GM12878 (cell line): ENCODE data around the gene ZNF48. TPM values are rescaled to one million over a fixed set of nuclear protein-coding genes. Genes with fewer than 3 reads are reported as not detected.
A peak's percentile ranks its signal among the peaks of the same experiment; 100 is the strongest.

Experiments used
- ATAC-seq: fragments of 200-7000 bp; cut with Tn5 transposase; 3 replicates; pipeline ENCODE4 v1.9.1; 2020; ENCODE audit warnings: mild to moderate bottlenecking, moderate library complexity
- BruUV-seq: library from RNA; stranded (reverse); fragments of 400-500 nt; replicated peaks from 2 replicates; lab custom pipeline; 2021; lab: Mats Ljungman, UMichigan
- CTCF ChIA-PET: fragments of 300-600 bp; sonication (Branson Sonifier 250); formaldehyde crosslinking; extraction: SDS; loops from one replicate; lab custom pipeline; 2021; ENCODE audit warnings: inconsistent platforms; lab: Yijun Ruan, JAX
- POLR2A ChIA-PET: fragments of 350-600 bp; formaldehyde crosslinking; extraction: SDS; loops from one replicate; lab custom pipeline; 2021; ENCODE audit warnings: inconsistent platforms; lab: Charles Lee
- RAD21 ChIA-PET: fragments of 300-600 bp; sonication (Branson Sonifier 250); formaldehyde crosslinking; loops from one replicate; lab custom pipeline; 2023; ENCODE audit warnings: antibody characterized with exemption; ENCODE audit not compliant: unreplicated experiment; lab: Charles Lee
- SMC1A ChIA-PET: fragments of 300-600 bp; sonication (Branson Sonifier 250); formaldehyde crosslinking; loops from one replicate; lab custom pipeline; 2023; ENCODE audit not compliant: unreplicated experiment, uncharacterized antibody; lab: Charles Lee
- DNase-seq: peaks from one replicate; pipeline ENCODE4 v3.0.0-alpha.2; 2011; ENCODE audit warnings: low read depth, low spot score
- FAIRE-seq: peaks from 3 replicates; lab custom pipeline; 2011; peaks lifted over from hg19 to GRCh38; lab: Jason Lieb, UNC
- H2AFZ ChIP-seq: 2 replicates; pipeline ENCODE4 v1.6.0; 2011; ENCODE audit warnings: low read depth, low read length, control low read depth; ENCODE audit not compliant: control insufficient read depth
- H3K27ac ChIP-seq: 2 replicates; pipeline ENCODE4 v1.5.1; 2011; ENCODE audit warnings: control low read depth; ENCODE audit not compliant: control insufficient read depth, insufficient read depth
- H3K27me3 ChIP-seq, 2 experiments: replicated peaks in 1 of 2; 2 replicates each; pipeline versions ENCODE4 v1.6.0 to v1.6.1; 2011; ENCODE audit warnings: low read length in 1 of 2; ENCODE audit not compliant: control insufficient read depth in 2 of 2, insufficient read depth in 2 of 2
- H3K36me3 ChIP-seq, 2 experiments: 2 replicates each; pipeline ENCODE4 v1.5.1; 2011; ENCODE audit warnings: low read length in 1 of 2; ENCODE audit not compliant: control insufficient read depth in 2 of 2, insufficient read depth in 2 of 2
- H3K4me1 ChIP-seq: 2 replicates; pipeline ENCODE4 v1.6.1; 2011; ENCODE audit warnings: mild to moderate bottlenecking, low read length, moderate library complexity, mixed read lengths; ENCODE audit not compliant: control insufficient read depth, insufficient read depth
- H3K4me2 ChIP-seq: 2 replicates; pipeline ENCODE4 v1.6.0; 2011; ENCODE audit warnings: control low read depth; ENCODE audit not compliant: control insufficient read depth, insufficient read depth
- H3K4me3 ChIP-seq: fragments of 200-600 bp; sonication (generic); 2 replicates; pipeline ENCODE4 v1.5.1; 2016
- H3K79me2 ChIP-seq: 2 replicates; pipeline ENCODE4 v1.6.0; 2011; ENCODE audit warnings: low read length; ENCODE audit not compliant: control insufficient read depth, insufficient read depth
- H3K9ac ChIP-seq: 2 replicates; pipeline ENCODE4 v1.8.0; 2011; ENCODE audit warnings: low read length, control low read depth, mixed read lengths; ENCODE audit not compliant: control insufficient read depth, insufficient read depth
- H3K9me3 ChIP-seq: replicated peaks from 3 replicates; pipeline ENCODE4 v1.5.1; 2011; ENCODE audit warnings: mild to moderate bottlenecking, low read length; ENCODE audit not compliant: control insufficient read depth, insufficient read depth
- H4K20me1 ChIP-seq: 2 replicates; pipeline ENCODE4 v1.6.0; 2011; ENCODE audit not compliant: control insufficient read depth, insufficient read depth
- CEBPZ ChIP-seq: fragments of 150-350 bp; IDR thresholded peaks from 2 replicates; pipeline ENCODE4 v1.6.1; 2016; ENCODE audit warnings: low read depth, low read length
- CHD1 ChIP-seq: IDR thresholded peaks from 2 replicates; pipeline ENCODE4 v1.6.1; 2012; ENCODE audit warnings: low read depth, low read length, improper control_type of control experiment
- CHD4 ChIP-seq: fragments of 200-600 bp; sonication (generic); IDR thresholded peaks from 2 replicates; pipeline ENCODE4 v1.6.1; 2016; ENCODE audit warnings: mild to moderate bottlenecking
- HDAC2 ChIP-seq: fragments of 200-600 bp; sonication (generic); IDR thresholded peaks from 2 replicates; pipeline ENCODE4 v1.6.1; 2017
- MLLT1 ChIP-seq: fragments of 450-650 bp; IDR thresholded peaks from 2 replicates; pipeline ENCODE4 v1.6.1; 2016; ENCODE audit warnings: mild to moderate bottlenecking
- POLR2AphosphoS5 ChIP-seq: IDR thresholded peaks from 2 replicates; pipeline ENCODE4 v1.6.1; 2011; ENCODE audit warnings: mild to moderate bottlenecking, low read length, inconsistent platforms
- SKIL ChIP-seq: fragments of 450-650 bp; IDR thresholded peaks from 2 replicates; pipeline ENCODE4 v1.6.1; 2017; ENCODE audit warnings: mild to moderate bottlenecking, low read depth, inconsistent platforms; ENCODE audit not compliant: poor library complexity, severe bottlenecking
- WGBS: methylation state at CpG from one replicate; pipeline ENCODE4 v1.1.6; 2016; ENCODE audit warnings: low lambda C conversion rate; ENCODE audit not compliant: insufficient replicate concordance, insufficient coverage; ENCODE audit errors: missing lambda C conversion rate; 5-methylcytosine and 5-hydroxymethylcytosine counted together
- in situ Hi-C: fragments of 300-500 bp; cut with MboI; formaldehyde crosslinking; loops from 9 replicates; pipeline ENCODE4 v1.14.3; 2018; ENCODE audit warnings: mixed read lengths
- intact Hi-C: fragments of 100-400 bp; cut with micrococcal nuclease; formaldehyde crosslinking; loops from one replicate; pipeline ENCODE4 v1.14.2; 2022; ENCODE audit not compliant: unreplicated experiment
- polyA plus RNA-seq, 11 experiments: library from polyadenylated mRNA; depleted of rRNA in 4 of 11; unstranded in 6 of 11; stranded (reverse) in 5 of 11; fragments of >200 nt; fragmentation: Nextera tagmentation in 4 of 11; fragmentation: Illumina TruSeq in 1 of 11; extraction: Ambion mirVana in 4 of 11; extraction: Trizol in 1 of 11; gene quantifications; 1 replicate in 1 of 11; 2 replicates in 10 of 11; pipeline versions ENCODE4 v1.2.1 to v1.2.3, GENCODE V29; 2011 to 2016; ENCODE audit warnings: inconsistent platforms in 2 of 11, missing spikeins in 2 of 11, low read depth in 1 of 11
- total RNA-seq, 4 experiments: library from RNA; depleted of rRNA in 3 of 4; stranded (reverse); fragments of >200 nt in 3 of 4; fragmentation: Illumina TruSeq in 1 of 4; extraction: Trizol in 1 of 4; gene quantifications; 2 replicates each; pipeline versions ENCODE4 v1.2.1 to v1.2.3, GENCODE V29; 2013 to 2021
- TF ChIP-seq, protein P1 (sequence below): fragments of 450-650 bp; IDR thresholded peaks from 2 replicates; pipeline ENCODE4 v1.6.1; 2017; ENCODE audit warnings: low read depth, mild to moderate bottlenecking, moderate library complexity

Gene ZNF48
- total and polyA plus RNA-seq, 10 of the 15 experiments (the other 5 are each of a cell fraction or from before 2014, with no cell fraction given): 0.14 to 12.0 (median 4.2) TPM

DNA sequence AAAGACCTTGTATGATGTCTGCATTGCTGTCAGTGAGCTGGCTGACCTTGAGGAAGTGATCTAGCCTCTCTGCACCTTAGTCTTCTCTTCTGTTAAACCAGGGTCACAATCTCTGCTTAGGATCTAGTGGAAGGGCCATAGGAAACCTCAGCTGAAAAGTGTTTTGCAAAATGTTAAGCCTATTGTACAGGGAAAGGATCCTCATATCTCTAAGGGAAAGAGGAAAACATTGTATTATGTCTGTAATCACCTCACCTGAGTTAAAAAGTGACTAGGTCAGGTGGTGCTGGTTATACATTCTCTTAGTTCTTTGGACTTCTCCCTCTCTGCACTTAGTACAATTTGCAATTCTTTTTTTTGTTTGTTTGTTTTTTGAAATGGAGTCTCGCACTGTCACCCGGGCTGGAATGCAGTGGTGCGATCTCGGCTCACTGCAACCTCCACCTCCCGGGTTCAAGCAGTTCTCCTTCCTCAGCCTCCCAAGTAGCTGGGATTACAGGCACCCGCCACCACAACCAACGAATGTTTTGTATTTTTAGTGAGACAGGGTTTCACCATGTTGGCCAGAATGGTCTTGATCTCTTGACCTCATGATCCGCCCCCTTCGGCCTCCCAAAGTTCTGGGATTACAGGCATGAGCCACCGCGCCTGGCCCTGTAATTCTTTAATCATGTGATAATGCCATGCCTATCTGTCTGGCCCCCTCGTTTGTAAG is 52.4 kb downstream of the ZNF48 start:
- H3K79me2 ChIP-seq: peaks cover 18% of the 10 kb centered on the region
- H3K27me3 ChIP-seq: no peaks in the 10 kb centered on the region
- ChIA-PET RAD21 (interaction anchor here (0.6 to 4.0 kb wide), 6 partner anchors 10 to 168 kb away, joined by 3 to 44 read pairs (median 8); partner anchors contain the start of genes DCTPP1, ITGAL and ZNF747), CTCF (interaction anchor here (1.2 to 8.2 kb wide), 10 partner anchors 10 to 150 kb away, joined by 3 to 60 read pairs (median 7); partner anchors contain the start of genes DCTPP1, ITGAL and ZNF747), POLR2A (interaction anchor here (0.5 to 5.4 kb wide), 12 partner anchors 7 to 111 kb away, joined by 3 to 31 read pairs (median 4); partner anchors contain the start of genes ZNF48 and ZNF747), SMC1A (interaction anchor here (0.6 to 19.4 kb wide), 9 partner anchors 10 to 161 kb away, joined by 3 to 431 read pairs (median 4); partner anchors contain the start of genes DCTPP1 and ITGAL)
- TF ChIP-seq CHD1 (no peak), POLR2AphosphoS5 (no peak), MLLT1 (0 out of 2 replicates have a peak, but pooled peaks have one; percentile 14), CHD4 (no peak), SKIL (no peak), HDAC2 (no peak), CEBPZ (no peak)
- TF ChIP-seq, protein P1, sequence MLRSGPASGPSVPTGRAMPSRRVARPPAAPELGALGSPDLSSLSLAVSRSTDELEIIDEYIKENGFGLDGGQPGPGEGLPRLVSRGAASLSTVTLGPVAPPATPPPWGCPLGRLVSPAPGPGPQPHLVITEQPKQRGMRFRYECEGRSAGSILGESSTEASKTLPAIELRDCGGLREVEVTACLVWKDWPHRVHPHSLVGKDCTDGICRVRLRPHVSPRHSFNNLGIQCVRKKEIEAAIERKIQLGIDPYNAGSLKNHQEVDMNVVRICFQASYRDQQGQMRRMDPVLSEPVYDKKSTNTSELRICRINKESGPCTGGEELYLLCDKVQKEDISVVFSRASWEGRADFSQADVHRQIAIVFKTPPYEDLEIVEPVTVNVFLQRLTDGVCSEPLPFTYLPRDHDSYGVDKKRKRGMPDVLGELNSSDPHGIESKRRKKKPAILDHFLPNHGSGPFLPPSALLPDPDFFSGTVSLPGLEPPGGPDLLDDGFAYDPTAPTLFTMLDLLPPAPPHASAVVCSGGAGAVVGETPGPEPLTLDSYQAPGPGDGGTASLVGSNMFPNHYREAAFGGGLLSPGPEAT: no peak
- peaks cover 0 to 2% of the 10 kb centered on the region in 2 experiments; a peak in 3 of 4 replicates for H3K36me3 ChIP-seq
- H3K27ac ChIP-seq: no peak overlapping the region
- in situ Hi-C loops (no loop called here), intact Hi-C loops (loop anchor here (5.0 kb wide), 1 partner anchor 90 kb away; no protein-coding TSS in a partner anchor)
- H3K9me3 ChIP-seq: no peaks in the 10 kb centered on the region
- no peak for DNase-seq
- BruUV-seq: no TSS peak
- H4K20me1 ChIP-seq: no peaks in the 10 kb centered on the region
- H3K4me3 ChIP-seq: no peak overlapping the region
- no peak for FAIRE-seq
- no peak for ATAC-seq
- H3K9ac ChIP-seq: no peak overlapping the region
- H2AFZ ChIP-seq: no peak overlapping the region
- no peak overlapping the region for H3K4me2 ChIP-seq
- 86% methylated on average over 12 of the region's 12 CpGs for WGBS
- peaks cover 18% of the 10 kb centered on the region for H3K4me1 ChIP-seq
